Umbilical cord (tissue), 2 donors: ENCODE data around the gene PPP1R8. TPM values are rescaled to one million over a fixed set of nuclear protein-coding genes. Genes with fewer than 3 reads are reported as not detected.
"Not testable (repeated sequence)": the region's sequence is repeated elsewhere in the genome, so short reads cannot be mapped to it uniquely, and the experiment has no call there.

Experiments
- DNase-seq: peaks from one replicate; pipeline ENCODE4 v3.0.0-alpha.2; 2015; ENCODE audit warnings: low spot score
- total RNA-seq: library from RNA; depleted of rRNA; stranded (reverse); fragments of >200 nt; gene quantifications from one replicate; pipeline ENCODE4 v1.2.3, GENCODE V29; 2014; ENCODE audit warnings: low replicate concordance; ENCODE audit not compliant: insufficient read depth

The PPP1R8 gene
- 26.2 TPM for total RNA-seq

DNA sequence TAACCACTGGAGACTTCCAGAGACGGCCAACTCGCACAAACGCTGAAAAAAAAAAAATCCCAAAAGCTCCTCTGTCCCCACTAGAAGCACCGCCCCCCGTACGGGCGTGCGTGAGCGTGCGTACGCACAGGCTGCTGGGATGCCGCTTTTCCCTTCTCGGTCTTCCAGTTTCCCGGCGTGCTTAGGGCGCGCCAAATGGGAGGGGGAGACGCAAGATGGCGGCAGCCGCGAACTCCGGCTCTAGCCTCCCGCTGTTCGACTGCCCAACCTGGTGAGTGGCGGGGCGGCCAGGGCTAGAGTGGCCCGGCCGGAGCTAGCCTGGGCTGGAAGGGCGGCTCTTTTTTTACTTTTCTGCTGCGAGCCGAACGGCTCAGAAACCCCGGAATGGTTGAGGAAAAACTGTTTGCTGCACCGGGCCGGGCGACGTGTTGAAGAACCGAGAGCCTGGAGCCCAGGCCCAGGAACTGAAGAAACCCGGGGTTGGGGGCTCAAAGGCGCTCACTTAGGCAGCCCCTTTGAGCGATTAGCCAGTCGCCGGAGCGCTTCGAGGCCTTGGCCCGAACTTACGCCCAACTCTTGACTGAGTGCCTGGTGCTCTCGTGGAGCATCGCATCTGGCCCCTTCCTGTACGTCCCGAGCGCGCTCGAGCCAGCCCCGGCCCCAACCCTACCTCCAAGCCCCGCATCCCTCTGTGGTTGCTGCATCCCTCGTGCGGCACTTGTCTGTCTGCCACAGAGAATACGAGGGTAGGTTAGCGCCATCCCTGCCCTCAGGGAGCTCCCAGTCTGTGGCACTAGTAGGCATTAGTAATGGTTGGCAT lies at the start of gene PPP1R8:
PPP1R8 (plus strand) TSS at position 162 of the 820 bp plus-strand sequence; CDS start at position 216, 54 bp downstream.
- peak; percentile 99 for DNase-seq

DNA sequence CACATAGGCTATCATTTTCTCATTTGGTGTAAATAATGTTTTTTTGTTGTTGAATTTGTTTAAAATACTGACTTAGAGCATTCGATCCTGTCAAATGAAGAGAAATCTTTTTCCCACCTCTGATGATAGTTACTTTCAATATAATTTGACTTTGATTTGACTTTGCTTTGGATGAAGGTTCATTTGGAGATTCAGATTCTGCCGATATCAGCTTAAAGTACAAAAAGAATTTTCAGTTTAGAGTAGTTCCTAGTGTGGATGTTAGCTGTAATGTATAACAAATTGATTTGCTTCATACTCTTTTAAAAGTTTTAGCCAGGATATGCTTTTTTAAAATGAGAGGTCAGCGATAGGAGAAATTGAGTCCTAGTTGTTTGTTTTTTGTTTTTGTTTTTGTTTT lies 47.6 kb upstream of the PPP1R8 start:
- no peak for DNase-seq

DNA sequence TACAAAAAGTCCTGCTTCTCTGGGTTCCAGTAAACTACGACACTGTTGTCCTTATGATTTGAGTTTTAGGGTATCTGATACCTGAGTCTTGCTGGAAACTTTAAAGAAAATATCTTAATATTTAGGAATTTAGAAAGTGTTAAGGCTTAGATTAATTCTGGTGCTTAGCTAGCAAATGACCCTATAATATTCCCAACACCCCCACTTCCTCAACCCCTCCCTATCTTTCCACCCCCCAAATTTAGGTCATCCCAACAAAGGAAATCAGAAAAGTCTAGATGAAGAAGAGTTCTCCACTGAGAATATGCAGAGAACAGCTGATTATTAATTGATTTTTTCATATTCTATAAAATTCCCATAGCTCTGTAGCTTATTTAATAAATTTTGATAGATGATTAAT lies 45.9 kb upstream of the PPP1R8 start:
- DNase-seq = no peak

DNA sequence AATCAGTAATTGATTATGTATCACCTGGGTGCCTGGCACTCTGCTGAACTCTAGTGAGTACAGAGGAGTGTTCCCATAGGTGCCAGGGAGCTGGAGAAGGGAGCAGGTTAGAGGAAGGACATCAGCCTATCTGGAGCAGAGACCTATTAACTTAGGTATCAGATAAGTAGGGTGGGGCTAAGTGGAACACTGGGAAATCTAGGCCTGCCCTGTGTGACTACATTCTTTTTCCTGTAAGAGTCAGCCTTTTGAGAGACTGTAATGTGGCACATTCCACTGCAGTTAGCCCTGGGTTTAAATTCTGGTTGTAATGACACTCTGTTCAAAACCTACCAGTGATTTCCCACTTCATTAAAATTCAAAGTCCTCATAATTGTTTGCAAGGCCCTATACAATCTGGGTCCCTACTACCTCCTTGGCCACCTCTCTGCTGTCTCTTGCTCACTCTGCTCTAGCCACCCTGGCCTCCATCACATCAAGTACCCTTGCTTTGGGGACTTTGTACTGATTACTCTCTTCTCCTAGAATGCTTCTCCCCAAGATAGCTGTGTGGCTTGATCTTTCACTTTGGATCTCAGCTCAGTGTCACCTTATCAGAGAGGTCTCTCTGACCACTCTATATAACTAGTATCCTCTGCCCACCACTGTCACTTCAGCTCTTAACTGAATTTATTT lies 44.7 kb upstream of the PPP1R8 start:
- DNase-seq = peak; percentile 17

DNA sequence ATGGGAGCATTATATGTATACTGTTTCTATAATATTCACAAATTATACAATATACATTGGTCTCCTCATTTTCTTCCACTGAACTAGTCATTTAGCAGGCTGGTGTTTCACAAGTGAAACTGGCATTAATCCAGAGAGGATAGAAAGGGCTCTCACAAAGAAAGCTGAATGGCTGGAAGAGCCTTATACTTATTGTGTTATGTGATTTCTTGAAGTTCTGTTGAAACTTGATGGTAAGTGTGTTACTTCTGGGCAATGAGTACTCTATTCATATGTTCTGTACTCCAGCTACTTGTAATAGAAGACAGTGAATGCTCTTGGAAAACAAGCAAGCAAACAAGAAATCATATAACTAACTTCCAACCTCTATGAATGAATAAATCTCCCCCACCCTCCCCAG lies 42.7 kb upstream of the PPP1R8 start:
- DNase-seq = peak; percentile 50

DNA sequence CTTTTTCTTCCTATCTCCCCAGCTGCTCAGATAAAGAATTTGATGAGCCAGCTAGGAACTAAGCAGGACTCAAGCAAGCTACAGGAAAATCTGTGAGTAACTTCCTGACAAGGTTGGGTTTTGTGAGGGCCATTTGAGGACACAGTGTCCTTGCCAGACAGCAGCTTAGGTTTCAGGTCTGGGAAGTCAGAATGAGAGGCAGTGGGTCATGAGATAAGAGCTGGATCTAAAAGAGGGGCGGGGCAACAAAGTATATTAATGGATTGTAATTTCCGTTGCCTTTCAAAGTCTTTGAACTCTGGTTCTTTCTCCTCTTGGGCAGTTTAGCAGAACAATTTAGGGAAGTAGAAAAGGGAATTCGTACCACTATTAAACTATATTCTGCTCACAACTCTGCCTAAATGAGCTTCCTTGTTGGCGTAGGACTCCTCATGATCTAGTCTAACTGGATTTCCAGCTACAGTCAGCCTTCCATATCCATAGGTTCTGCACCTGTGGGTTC lies 41.0 kb upstream of the PPP1R8 start:
- DNase-seq = peak; percentile 14

DNA sequence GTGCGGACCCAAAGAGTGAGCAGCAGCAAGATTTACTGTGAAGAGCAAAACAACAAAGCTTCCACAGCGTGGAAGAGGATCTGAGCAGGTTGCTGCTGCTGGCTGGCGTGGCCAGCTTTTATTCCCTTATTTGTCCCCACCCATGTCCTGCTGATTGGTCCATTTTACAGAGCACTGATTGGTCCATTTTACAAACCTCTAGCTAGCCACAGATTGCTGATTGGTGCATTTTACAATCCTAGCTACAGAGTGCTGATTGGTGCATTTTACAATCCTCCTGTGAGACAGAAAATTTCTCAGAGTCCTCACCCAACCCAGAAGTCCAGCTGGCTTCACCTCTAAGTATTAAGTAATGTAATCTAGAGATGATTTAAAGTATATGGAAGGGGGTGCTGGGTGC lies 40.3 kb upstream of the PPP1R8 start:
- not testable (repeated sequence) for DNase-seq

DNA sequence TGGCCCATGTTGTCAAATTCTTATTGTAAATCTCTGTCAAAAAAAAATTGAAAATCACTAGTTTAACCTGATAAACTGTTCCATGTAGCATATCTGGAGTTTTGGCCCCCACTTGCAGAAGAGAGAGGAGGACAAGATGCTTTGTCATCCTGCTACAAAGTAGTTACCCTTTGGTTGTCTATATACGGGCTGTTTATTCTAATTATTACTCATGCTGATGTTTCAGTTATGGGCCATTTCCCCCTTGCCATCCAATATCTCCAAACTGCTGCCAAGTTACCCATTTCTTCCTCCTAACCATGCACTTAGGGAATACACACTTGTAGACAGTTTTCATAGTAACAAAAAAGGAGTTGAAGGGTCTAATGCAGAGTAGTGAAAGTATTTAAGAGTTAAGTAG lies 35.0 kb upstream of the PPP1R8 start:
- no peak for DNase-seq

DNA sequence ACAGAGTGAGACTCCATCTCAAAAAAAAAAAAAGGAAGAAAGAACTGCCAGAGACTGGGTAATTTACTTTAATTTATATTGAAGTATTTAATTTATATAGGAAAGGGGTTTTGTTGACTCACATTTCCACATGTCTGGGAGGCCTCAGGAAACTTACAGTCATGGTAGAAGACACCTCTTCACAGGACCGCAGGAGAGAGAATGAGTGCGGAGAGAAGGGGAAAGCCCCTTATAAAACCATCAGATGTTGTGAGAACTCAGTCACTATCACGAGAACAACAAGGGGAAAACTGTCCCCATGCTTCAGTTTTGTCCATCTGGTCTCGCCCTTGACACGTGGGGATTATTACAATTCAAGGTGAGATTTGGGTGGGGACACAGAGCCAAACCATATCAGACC lies 25.8 kb upstream of the PPP1R8 start:
- DNase-seq = no peak

DNA sequence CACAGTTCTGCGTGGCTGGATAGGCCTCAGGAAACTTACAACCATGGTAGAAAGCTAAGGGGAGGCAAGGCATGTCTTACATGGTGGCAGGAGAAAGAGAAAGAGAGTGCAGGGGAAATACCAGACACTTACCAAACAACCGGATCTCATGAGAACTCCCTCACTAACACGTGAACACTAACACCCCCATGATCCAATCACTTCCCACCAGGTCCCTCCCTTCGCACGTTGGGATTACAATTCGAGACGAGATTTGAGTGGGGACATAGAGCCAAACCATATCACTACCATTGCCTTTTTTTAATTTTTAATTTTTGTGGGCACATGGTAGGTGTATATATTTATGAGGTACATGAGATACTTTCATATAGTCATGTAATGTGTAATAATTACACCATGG lies 23.8 kb upstream of the PPP1R8 start:
- DNase-seq = no peak

DNA sequence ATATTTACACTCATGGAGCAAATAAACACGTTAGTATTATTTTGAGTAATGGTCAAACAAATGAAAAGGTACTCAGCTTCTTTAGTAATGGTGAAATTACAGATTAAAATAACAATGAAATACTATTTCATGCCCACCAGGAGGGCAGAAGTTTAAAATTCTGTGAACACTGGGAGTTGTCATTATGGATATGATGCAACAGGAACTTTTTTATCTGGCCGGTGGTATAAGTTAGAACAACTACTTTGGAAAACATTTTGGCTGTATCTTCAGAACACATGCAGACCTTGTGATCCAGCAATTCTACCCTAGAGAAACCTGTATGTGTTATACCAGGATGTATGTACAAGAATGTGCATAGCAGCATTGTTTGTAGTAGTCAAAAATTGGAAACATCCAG lies 23.2 kb upstream of the PPP1R8 start:
- DNase-seq = no peak

DNA sequence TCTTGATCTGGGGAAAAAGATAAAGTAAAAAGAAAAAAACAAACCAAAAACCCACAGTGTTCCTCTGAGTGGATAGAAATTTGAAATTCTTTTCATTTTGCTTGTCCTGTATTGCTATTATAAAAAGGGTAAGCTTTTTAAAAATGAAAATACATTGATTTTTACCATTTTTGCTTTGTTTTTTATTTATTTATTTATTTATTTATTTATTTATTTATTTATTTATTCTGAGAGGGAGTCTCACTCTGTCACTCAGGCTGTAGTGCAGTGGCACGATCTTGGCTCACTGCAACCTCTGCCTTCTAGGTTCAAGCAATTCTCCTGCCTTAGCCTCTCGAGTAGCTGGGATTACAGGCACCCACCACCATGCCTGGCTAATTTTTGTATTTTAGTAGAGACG lies 22.5 kb upstream of the PPP1R8 start:
- DNase-seq = not testable (repeated sequence)

DNA sequence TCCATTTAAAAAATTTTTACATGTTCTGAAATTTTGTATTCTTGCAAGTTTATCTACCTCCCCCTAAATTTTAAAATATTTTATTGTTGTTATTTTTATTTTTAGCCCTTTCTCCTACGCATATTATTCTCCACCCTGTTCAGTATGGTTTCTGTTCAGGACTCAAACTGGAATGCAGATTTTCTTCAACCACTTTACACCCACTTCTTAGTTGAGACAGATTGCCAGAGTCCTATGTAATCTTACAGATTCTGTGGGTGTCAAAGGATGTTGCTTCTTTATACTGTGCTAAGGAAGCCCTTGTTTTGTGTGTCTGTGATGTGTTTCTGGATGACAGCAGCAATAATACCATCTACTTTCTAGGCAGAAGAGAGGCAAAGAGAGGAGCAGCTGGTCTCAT lies 20.7 kb upstream of the PPP1R8 start:
- no peak for DNase-seq

DNA sequence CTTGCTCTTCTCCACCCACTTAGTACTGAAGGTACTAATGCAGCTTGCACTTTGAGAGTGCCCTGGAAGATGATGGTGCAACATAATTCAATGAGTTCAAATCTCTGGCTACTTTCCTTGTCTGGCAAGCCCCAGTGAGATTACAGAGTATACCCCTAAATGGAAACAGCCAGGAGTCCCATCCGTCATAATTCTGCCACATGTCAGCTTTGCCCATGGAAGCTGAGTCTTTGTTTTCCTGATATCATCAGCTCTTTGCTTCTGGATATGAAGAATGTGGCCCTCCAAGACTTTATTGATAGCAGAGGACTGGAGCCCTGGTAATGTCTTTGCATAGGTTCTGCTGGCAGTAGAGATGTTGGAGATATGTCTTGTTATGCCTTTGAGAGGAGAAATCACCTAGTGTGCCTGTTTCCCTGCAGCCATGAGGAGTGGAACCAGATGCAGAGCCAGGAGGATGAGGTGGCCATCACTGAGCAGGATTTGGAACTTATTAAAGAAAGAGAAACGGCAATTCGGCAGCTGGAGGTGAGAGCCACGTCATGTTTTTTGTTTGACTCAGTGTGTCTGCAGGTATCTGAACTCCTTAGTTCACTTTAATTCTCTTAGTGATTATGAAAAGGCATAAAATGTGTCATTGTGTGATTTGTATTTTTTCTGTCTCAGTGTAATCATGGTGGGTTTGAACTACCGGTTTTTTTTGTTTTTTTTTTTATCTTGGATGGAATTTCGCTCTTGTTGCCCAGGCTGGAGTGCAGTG lies 18.7 kb upstream of the PPP1R8 start:
- no peak for DNase-seq

DNA sequence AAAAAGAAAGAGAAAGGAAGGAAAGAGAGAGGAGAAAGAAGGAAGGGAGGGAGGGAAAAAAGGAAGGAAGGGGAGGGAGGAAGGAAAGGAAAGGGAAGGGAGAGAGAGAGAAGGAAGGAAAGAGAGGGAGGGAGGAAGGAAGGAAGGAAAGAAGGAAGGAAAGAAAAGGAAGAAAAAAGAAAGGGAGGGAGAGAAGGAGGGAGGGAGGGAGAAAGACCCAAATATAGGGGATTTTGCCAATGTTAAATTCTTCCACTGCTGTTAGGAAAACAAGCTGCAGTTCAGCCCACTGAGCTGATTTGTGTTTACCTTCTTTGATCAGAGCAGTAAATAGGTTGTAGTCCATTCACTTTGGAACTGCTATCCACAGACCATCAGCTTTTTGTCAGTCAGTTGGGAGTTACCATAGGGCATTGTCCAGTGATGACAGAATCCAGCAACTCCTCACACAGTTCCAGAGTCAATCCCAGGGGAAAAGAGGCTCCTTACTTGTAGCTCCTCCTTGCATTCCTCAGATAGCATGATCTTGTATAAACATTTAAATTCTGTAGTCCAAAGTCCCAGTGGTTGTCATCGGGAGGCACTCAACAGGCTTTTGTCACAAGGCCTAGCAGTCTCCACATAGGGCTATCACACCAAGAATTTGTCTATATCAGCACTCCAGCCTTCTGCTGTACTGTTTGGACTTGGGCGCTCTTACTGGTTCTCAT lies 13.5 kb upstream of the PPP1R8 start:
- peak; percentile 74 for DNase-seq

DNA sequence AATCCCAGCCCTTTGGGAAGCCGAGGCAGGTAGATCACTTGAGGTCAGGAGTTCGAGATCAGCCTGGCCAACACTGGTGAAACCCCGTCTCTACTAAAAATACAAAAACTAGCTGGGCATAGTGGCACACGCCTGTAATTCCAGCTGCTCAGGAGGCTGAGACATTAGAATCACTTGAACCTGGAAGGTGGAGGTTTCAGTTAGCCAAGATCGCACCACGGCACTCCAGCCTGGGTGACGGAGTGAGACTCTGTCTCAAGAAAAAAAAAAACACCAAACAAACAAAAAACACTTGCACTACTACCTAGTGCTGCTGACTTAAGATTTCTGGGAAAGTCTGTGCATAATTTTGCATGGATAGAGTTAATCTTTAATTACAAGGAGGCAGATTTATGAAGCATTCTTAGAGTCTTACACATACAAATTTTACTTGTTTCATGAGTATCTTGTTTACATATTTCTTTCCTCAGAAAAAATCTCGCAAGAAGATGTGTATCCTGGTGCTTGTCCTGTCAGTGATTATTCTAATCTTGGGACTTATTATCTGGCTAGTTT lies 8.7 kb upstream of the PPP1R8 start:
- no peak for DNase-seq

DNA sequence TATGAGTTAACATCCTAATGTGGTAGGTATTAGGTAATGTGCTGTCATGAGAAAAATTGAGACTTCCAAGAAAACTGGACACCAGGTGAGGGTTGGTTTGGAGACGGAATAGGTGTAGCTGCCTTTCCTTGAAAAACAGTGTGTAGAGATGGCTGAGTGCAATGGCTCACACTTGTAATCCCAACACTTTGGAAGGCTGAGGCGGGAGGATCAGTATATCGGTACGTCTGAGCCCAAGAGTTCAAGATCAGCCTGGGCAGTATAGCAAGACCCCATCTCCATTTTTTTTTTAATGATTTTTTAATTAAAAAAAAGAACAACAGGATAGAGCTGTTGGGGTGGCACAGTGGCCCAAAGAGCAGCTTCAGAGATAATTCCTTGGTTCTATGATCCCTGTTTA lies 6.8 kb upstream of the PPP1R8 start:
- no peak for DNase-seq

DNA sequence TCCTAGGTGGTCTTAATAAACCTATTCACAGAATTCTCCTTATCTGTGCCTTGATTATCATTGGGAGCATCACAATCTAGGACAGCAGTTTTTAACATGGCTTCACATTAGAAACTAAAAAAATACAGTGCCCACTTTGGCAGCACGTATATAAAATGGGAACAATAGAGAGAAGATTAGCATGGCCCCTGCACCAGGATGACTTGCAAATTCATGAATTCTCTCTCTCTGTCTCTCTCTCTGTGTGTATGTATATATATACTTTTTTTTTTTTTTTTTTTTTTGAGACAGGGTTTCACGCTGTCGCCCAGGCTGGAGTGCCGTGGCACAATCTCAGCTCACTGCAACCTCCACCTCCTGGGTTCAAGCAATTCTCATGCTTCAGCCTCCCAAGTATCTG lies 6.2 kb upstream of the PPP1R8 start:
- no peak for DNase-seq

DNA sequence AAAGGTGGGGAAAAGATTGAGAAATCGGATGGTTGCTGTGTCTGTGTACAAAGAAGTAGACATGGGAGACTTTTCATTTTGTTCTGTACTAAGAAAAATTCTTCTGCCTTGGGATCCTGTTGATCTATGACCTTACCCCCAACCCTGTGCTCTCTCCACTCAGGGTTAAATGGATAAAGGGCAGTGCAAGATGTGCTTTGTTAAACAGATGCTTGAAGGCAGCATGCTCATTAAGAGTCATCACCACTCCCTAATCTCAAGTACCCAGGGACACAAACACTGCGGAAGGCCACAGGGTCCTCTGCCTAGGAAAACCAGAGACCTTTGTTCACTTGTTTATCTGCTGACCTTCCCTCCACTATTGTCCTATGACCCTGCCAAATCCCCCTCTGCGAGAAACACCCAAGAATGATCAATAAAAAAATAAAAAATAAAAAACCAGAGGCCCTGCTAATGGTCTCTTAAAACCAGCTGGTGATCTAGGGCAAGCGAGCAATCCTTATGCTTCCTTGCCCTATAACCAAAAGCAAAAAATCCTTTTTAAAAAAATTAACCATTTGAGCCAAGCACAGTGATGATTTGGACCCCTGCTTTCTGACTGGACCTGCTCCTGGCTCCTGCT lies 1.1 kb upstream of the PPP1R8 start:
- not testable (repeated sequence) for DNase-seq

DNA sequence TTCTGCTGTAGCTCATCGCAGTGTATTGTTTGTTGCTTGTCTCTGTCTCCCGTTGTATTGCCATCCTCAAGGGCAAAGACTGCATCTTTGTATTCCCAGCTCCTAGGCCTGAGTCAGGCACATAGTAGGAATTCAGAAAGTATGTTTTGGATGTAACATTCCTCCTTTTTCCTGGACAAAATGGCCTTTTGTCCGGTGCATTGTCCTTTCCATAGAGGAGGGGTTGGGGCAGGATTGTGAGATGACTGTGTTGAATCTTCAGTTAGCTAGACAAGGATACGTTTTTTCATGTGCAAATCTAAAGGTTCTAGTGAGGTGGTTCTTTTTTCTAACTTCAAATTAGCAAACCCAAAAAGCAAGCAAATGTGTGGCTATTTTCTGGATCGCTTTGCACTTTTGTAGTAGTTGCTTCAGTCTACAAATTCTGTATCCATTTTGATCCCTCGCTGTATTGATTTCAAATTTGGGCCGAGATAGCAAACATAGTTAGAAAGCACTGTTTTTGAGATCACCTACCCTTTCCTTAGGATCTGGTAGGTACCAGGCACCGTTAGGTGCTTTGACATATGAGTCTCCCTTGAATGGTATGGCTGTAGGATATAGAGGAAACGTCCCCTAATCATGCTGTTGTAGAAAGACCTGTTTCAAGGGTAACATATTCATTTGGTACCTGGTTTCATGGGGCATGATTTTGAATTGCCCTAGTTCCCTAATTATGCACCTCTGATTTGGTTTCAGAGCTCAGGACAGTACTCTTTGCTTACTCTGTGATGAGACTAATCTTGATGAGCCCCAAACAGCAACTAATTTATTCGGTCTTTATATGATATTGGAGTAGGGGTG lies 1.2 kb downstream of the PPP1R8 start:
- no peak for DNase-seq
